HepG2 (cell line): Measurements from ENCODE around the gene ADAMTS8.

Experiments
- IRX3 ChIP-seq: sonication (generic); formaldehyde crosslinking; IDR thresholded peaks from 2 replicates; pipeline ENCODE4 v1.8.1; 2023; ENCODE audit warnings: mild to moderate bottlenecking, low read depth, missing genetic modification reagents, borderline replicate concordance
- SALL2 ChIP-seq: sonication (generic); formaldehyde crosslinking; IDR thresholded peaks from 2 replicates; pipeline ENCODE4 v1.8.1; 2023; ENCODE audit warnings: mild to moderate bottlenecking, missing genetic modification reagents, inconsistent platforms
- ZBTB49 ChIP-seq: sonication (generic); formaldehyde crosslinking; IDR thresholded peaks from 2 replicates; pipeline ENCODE4 v1.4.0; 2020; ENCODE audit warnings: missing genetic modification reagents, borderline replicate concordance
- ZFP1 ChIP-seq: IDR thresholded peaks from 2 replicates; pipeline ENCODE4 v1.6.1; 2016
- ZFX ChIP-seq: sonication (generic); formaldehyde crosslinking; IDR thresholded peaks from 2 replicates; pipeline ENCODE4 v1.4.0; 2020; ENCODE audit warnings: mild to moderate bottlenecking, low read depth, missing genetic modification reagents, moderate library complexity
- ZIK1 ChIP-seq: sonication (generic); formaldehyde crosslinking; IDR thresholded peaks from 2 replicates; pipeline ENCODE4 v1.5.0; 2020; ENCODE audit warnings: mild to moderate bottlenecking, low read depth, missing genetic modification reagents, borderline replicate concordance
- ZNF180 ChIP-seq: sonication (generic); formaldehyde crosslinking; IDR thresholded peaks from 2 replicates; pipeline ENCODE4 v1.4.0; 2020; ENCODE audit warnings: low read depth, missing genetic modification reagents, borderline replicate concordance
- ZNF296 ChIP-seq: sonication (generic); formaldehyde crosslinking; conservative IDR thresholded peaks from 2 replicates; pipeline ENCODE4 v1.5.0; 2020; ENCODE audit warnings: mild to moderate bottlenecking, missing genetic modification reagents
- ZNF468 ChIP-seq: sonication (generic); formaldehyde crosslinking; IDR thresholded peaks from 2 replicates; pipeline ENCODE4 v1.8.0; 2022; ENCODE audit warnings: mild to moderate bottlenecking, moderate library complexity, missing genetic modification reagents
- TF ChIP-seq, protein P1 (sequence below): sonication (generic); formaldehyde crosslinking; IDR thresholded peaks from 2 replicates; pipeline ENCODE4 v1.5.0; 2020; ENCODE audit warnings: mild to moderate bottlenecking, missing genetic modification reagents, moderate library complexity

GRCh38 chr11:130426223-130426836 is 2.1 kb downstream of the ADAMTS8 start:
- TF ChIP-seq ZFP1 (CRISPR knock-in tag): no peak
- TF ChIP-seq ZNF296 (CRISPR knock-in tag): no peak
- TF ChIP-seq, protein P1, sequence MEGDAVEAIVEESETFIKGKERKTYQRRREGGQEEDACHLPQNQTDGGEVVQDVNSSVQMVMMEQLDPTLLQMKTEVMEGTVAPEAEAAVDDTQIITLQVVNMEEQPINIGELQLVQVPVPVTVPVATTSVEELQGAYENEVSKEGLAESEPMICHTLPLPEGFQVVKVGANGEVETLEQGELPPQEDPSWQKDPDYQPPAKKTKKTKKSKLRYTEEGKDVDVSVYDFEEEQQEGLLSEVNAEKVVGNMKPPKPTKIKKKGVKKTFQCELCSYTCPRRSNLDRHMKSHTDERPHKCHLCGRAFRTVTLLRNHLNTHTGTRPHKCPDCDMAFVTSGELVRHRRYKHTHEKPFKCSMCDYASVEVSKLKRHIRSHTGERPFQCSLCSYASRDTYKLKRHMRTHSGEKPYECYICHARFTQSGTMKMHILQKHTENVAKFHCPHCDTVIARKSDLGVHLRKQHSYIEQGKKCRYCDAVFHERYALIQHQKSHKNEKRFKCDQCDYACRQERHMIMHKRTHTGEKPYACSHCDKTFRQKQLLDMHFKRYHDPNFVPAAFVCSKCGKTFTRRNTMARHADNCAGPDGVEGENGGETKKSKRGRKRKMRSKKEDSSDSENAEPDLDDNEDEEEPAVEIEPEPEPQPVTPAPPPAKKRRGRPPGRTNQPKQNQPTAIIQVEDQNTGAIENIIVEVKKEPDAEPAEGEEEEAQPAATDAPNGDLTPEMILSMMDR (CRISPR knock-in tag): no peak
- TF ChIP-seq ZFX (CRISPR knock-in tag): no peak
- no peak for TF ChIP-seq ZNF180
- no peak for TF ChIP-seq ZIK1 (CRISPR knock-in tag)
- no peak for TF ChIP-seq IRX3 (CRISPR knock-in tag)
- TF ChIP-seq ZBTB49 (CRISPR knock-in tag): no peak
- no peak for TF ChIP-seq ZNF468
- TF ChIP-seq SALL2: no peak
